HEK293 (cell line): ENCODE data around the gene POLR3E.

Experiments
- CTCF ChIA-PET: fragments of 350-600 bp; formaldehyde crosslinking; extraction: SDS; loops from one replicate; lab custom pipeline; 2021; ENCODE audit warnings: antibody characterized with exemption; lab: Yijun Ruan, JAX
- POLR2A ChIA-PET: fragments of 300-600 bp; formaldehyde crosslinking; extraction: SDS; loops from one replicate; lab custom pipeline; 2020; ENCODE audit warnings: antibody characterized with exemption, inconsistent platforms; lab: Yijun Ruan, JAX
- H3K27ac ChIP-seq: fragments of 200-500 bp; sonication (Bioruptor generic); 2 replicates; pipeline ENCODE4 v1.5.1; 2014; ENCODE audit warnings: low read depth, low read length, control low read depth, inconsistent platforms; ENCODE audit errors: extremely low read depth
- H3K36me3 ChIP-seq, 2 experiments: fragments of 200-500 bp in 1 of 2; sonication (Bioruptor generic) in 1 of 2; 1 replicate in 1 of 2; 2 replicates in 1 of 2; pipeline ENCODE4 v1.5.1; 2014 to 2017; ENCODE audit warnings: inconsistent platforms in 2 of 2, low read length in 2 of 2; ENCODE audit not compliant: control insufficient read depth in 2 of 2, insufficient read depth in 1 of 2
- H3K4me1 ChIP-seq: fragments of 200-500 bp; sonication (Bioruptor generic); 2 replicates; pipeline ENCODE4 v1.5.1; 2014; ENCODE audit warnings: mild to moderate bottlenecking, low read length, inconsistent platforms; ENCODE audit not compliant: control insufficient read depth, insufficient read depth
- H3K4me3 ChIP-seq: 2 replicates; pipeline ENCODE4 v1.5.1; 2011; ENCODE audit warnings: low read depth, mild to moderate bottlenecking, control low read depth, low read length, moderate library complexity
- H3K9me3 ChIP-seq: fragments of 200-500 bp; sonication (Bioruptor generic); 2 replicates; pipeline ENCODE4 v1.5.1; 2014; ENCODE audit warnings: low read depth, low read length, inconsistent platforms; ENCODE audit not compliant: control insufficient read depth, insufficient read depth
- GLI4 ChIP-seq: fragments of 450-650 bp; formaldehyde crosslinking; IDR thresholded peaks from 2 replicates; pipeline ENCODE4 v1.5.1; 2016; ENCODE audit warnings: missing biosample characterization, missing genetic modification characterization
- HOXA7 ChIP-seq: sonication (generic); formaldehyde crosslinking; IDR thresholded peaks from 2 replicates; pipeline ENCODE4 v1.8.1; 2022; ENCODE audit warnings: missing genetic modification reagents, borderline replicate concordance
- KLF1 ChIP-seq: fragments of 450-650 bp; formaldehyde crosslinking; IDR thresholded peaks from 2 replicates; pipeline ENCODE4 v1.5.1; 2016; ENCODE audit warnings: missing biosample characterization, missing genetic modification characterization
- MZF1 ChIP-seq: fragments of 450-650 bp; formaldehyde crosslinking; IDR thresholded peaks from 2 replicates; pipeline ENCODE4 v1.5.1; 2017; ENCODE audit warnings: missing biosample characterization, missing genetic modification characterization, borderline replicate concordance
- RBAK ChIP-seq: fragments of 450-650 bp; formaldehyde crosslinking; IDR thresholded peaks from 2 replicates; pipeline ENCODE4 v1.5.1; 2016; ENCODE audit warnings: missing biosample characterization, missing genetic modification characterization
- SALL2 ChIP-seq: fragments of 450-650 bp; formaldehyde crosslinking; IDR thresholded peaks from 2 replicates; pipeline ENCODE4 v1.5.0; 2017; ENCODE audit warnings: missing biosample characterization, mild to moderate bottlenecking, missing genetic modification characterization, borderline replicate concordance
- WT1 ChIP-seq: fragments of 450-650 bp; formaldehyde crosslinking; IDR thresholded peaks from 2 replicates; pipeline ENCODE4 v1.5.1; 2016; ENCODE audit warnings: missing biosample characterization, missing genetic modification characterization
- YY2 ChIP-seq: fragments of 450-650 bp; formaldehyde crosslinking; IDR thresholded peaks from 2 replicates; pipeline ENCODE4 v1.5.1; 2016; ENCODE audit warnings: missing biosample characterization, missing genetic modification characterization
- ZIC2 ChIP-seq: fragments of 450-650 bp; formaldehyde crosslinking; IDR thresholded peaks from 2 replicates; pipeline ENCODE4 v1.5.1; 2016; ENCODE audit warnings: missing biosample characterization, missing genetic modification characterization
- ZNF155 ChIP-seq: fragments of 450-650 bp; formaldehyde crosslinking; IDR thresholded peaks from 2 replicates; pipeline ENCODE4 v1.5.1; 2016; ENCODE audit warnings: missing biosample characterization, missing genetic modification characterization
- ZNF16 ChIP-seq: fragments of 450-650 bp; formaldehyde crosslinking; IDR thresholded peaks from 2 replicates; pipeline ENCODE4 v1.5.1; 2016; ENCODE audit warnings: low read depth, missing biosample characterization, missing genetic modification characterization
- ZNF184 ChIP-seq: fragments of 450-650 bp; IDR thresholded peaks from 2 replicates; pipeline ENCODE4 v1.5.1; 2018; ENCODE audit warnings: missing biosample characterization, mild to moderate bottlenecking, missing genetic modification characterization
- ZNF292 ChIP-seq: fragments of 450-650 bp; formaldehyde crosslinking; IDR thresholded peaks from 2 replicates; pipeline ENCODE4 v1.5.1; 2016; ENCODE audit warnings: low read depth, missing biosample characterization, missing genetic modification characterization, borderline replicate concordance
- ZNF350 ChIP-seq: fragments of 450-650 bp; formaldehyde crosslinking; IDR thresholded peaks from 2 replicates; pipeline ENCODE4 v1.5.0; 2017; ENCODE audit warnings: missing biosample characterization, mild to moderate bottlenecking, missing genetic modification characterization
- ZNF404 ChIP-seq: fragments of 450-650 bp; formaldehyde crosslinking; IDR thresholded peaks from 2 replicates; pipeline ENCODE4 v1.5.1; 2017; ENCODE audit warnings: missing biosample characterization, missing genetic modification characterization
- ZNF544 ChIP-seq: fragments of 450-650 bp; formaldehyde crosslinking; IDR thresholded peaks from 2 replicates; pipeline ENCODE4 v1.5.0; 2017; ENCODE audit warnings: missing biosample characterization, missing genetic modification characterization
- ZNF548 ChIP-seq: fragments of 450-650 bp; formaldehyde crosslinking; IDR thresholded peaks from 2 replicates; pipeline ENCODE4 v1.5.1; 2016; ENCODE audit warnings: missing biosample characterization, missing genetic modification characterization
- ZNF596 ChIP-seq: fragments of 450-650 bp; IDR thresholded peaks from 2 replicates; pipeline ENCODE4 v1.5.0; 2018; ENCODE audit warnings: missing biosample characterization, mild to moderate bottlenecking, missing genetic modification characterization, moderate library complexity
- ZNF629 ChIP-seq: fragments of 450-650 bp; formaldehyde crosslinking; IDR thresholded peaks from 2 replicates; pipeline ENCODE4 v1.5.1; 2017; ENCODE audit warnings: missing biosample characterization, missing genetic modification characterization
- ZNF664 ChIP-seq: fragments of 450-650 bp; formaldehyde crosslinking; IDR thresholded peaks from 2 replicates; pipeline ENCODE4 v1.5.1; 2016; ENCODE audit warnings: missing biosample characterization, missing genetic modification characterization
- ZNF707 ChIP-seq: fragments of 450-650 bp; formaldehyde crosslinking; IDR thresholded peaks from 2 replicates; pipeline ENCODE4 v1.5.1; 2016; ENCODE audit warnings: missing biosample characterization, missing genetic modification characterization
- ZNF791 ChIP-seq: fragments of 450-650 bp; formaldehyde crosslinking; IDR thresholded peaks from 2 replicates; pipeline ENCODE4 v1.5.1; 2016; ENCODE audit warnings: missing biosample characterization, missing genetic modification characterization
- ZNF837 ChIP-seq: fragments of 450-650 bp; formaldehyde crosslinking; IDR thresholded peaks from 2 replicates; pipeline ENCODE4 v1.5.1; 2016; ENCODE audit warnings: missing biosample characterization, missing genetic modification characterization
- ZNF843 ChIP-seq: fragments of 450-650 bp; formaldehyde crosslinking; IDR thresholded peaks from 2 replicates; pipeline ENCODE4 v1.5.1; 2016; ENCODE audit warnings: missing biosample characterization, missing genetic modification characterization
- ZSCAN30 ChIP-seq: fragments of 450-650 bp; IDR thresholded peaks from 2 replicates; pipeline ENCODE4 v1.5.1; 2018; ENCODE audit warnings: missing biosample characterization, mild to moderate bottlenecking, missing genetic modification characterization, moderate library complexity
- ZSCAN4 ChIP-seq: fragments of 450-650 bp; formaldehyde crosslinking; IDR thresholded peaks from 2 replicates; pipeline ENCODE4 v1.5.1; 2017; ENCODE audit warnings: missing biosample characterization, missing genetic modification characterization
- ZSCAN5A ChIP-seq: fragments of 450-650 bp; formaldehyde crosslinking; IDR thresholded peaks from 2 replicates; pipeline ENCODE4 v1.5.1; 2016; ENCODE audit warnings: missing biosample characterization, missing genetic modification characterization
- ZXDB ChIP-seq: fragments of 450-650 bp; formaldehyde crosslinking; IDR thresholded peaks from 2 replicates; pipeline ENCODE4 v1.5.1; 2016; ENCODE audit warnings: missing biosample characterization, missing genetic modification characterization
- TF ChIP-seq, protein P1 (sequence below): fragments of 450-650 bp; formaldehyde crosslinking; optimal IDR thresholded peaks from 2 replicates; pipeline ENCODE3; 2016; ENCODE audit warnings: missing biosample characterization, mild to moderate bottlenecking, missing genetic modification characterization
- TF ChIP-seq, protein P2 (sequence below): fragments of 450-650 bp; formaldehyde crosslinking; IDR thresholded peaks from 2 replicates; pipeline ENCODE4 v1.5.0; 2017; ENCODE audit warnings: missing biosample characterization, missing genetic modification characterization, borderline replicate concordance

Gene POLR3E

GRCh38 chr16:22262460-22262859 lies 34.7 kb upstream of the POLR3E start:
- Histone ChIP-seq H3K4me1 (no peaks in the 10 kb centered on the region), H3K36me3 (peaks cover 0 to 66% of the 10 kb centered on the region in 2 experiments; a peak in 2 of 3 replicates), H3K4me3 (no peak overlapping the region), H3K9me3 (no peaks in the 10 kb centered on the region), H3K27ac (no peak overlapping the region)
- ChIA-PET POLR2A (interaction anchor here (0.9 kb wide), 1 partner anchor 10 kb away, joined by 3 read pairs; no protein-coding TSS in a partner anchor), CTCF (no interaction called here)
- TF ChIP-seq ZNF548 (tag by site-specific recombination), result no peak
- no peak for TF ChIP-seq ZNF16
- no peak for TF ChIP-seq ZIC2 (tag by site-specific recombination)
- TF ChIP-seq, protein P1, sequence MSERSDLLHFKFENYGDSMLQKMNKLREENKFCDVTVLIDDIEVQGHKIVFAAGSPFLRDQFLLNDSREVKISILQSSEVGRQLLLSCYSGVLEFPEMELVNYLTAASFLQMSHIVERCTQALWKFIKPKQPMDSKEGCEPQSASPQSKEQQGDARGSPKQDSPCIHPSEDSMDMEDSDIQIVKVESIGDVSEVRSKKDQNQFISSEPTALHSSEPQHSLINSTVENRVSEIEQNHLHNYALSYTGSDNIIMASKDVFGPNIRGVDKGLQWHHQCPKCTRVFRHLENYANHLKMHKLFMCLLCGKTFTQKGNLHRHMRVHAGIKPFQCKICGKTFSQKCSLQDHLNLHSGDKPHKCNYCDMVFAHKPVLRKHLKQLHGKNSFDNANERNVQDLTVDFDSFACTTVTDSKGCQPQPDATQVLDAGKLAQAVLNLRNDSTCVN (tag by site-specific recombination), result no peak
- TF ChIP-seq ZNF404 (tag by site-specific recombination), result no peak
- TF ChIP-seq HOXA7 (CRISPR knock-in tag), result no peak
- TF ChIP-seq ZSCAN5A (tag by site-specific recombination), result no peak
- TF ChIP-seq WT1 (tag by site-specific recombination), result no peak
- TF ChIP-seq ZNF843 (tag by site-specific recombination), result no peak
- no peak for TF ChIP-seq ZNF544
- TF ChIP-seq ZNF350 (tag by site-specific recombination), result no peak
- TF ChIP-seq ZNF155 (tag by site-specific recombination), result no peak
- no peak for TF ChIP-seq ZNF629 (tag by site-specific recombination)
- no peak for TF ChIP-seq ZNF837 (tag by site-specific recombination)
- TF ChIP-seq MZF1 (tag by site-specific recombination), result no peak
- no peak for TF ChIP-seq ZNF664 (tag by site-specific recombination)
- no peak for TF ChIP-seq ZNF292 (tag by site-specific recombination)
- no peak for TF ChIP-seq ZSCAN30 (tag by site-specific recombination)
- no peak for TF ChIP-seq GLI4 (tag by site-specific recombination)
- TF ChIP-seq ZNF707 (tag by site-specific recombination), result no peak

- Histone ChIP-seq H3K4me1 (no peaks in the 10 kb centered on the region), H3K27ac (no peak overlapping the region), H3K9me3 (no peaks in the 10 kb centered on the region), H3K4me3 (no peak overlapping the region), H3K36me3 (peaks cover under 1 to 52% of the 10 kb centered on the region in 2 experiments; a peak in 2 of 3 replicates)
- ChIA-PET POLR2A (no interaction called here), CTCF (no interaction called here)
- TF ChIP-seq ZXDB, result no peak
- no peak for TF ChIP-seq ZNF184 (tag by site-specific recombination)
- TF ChIP-seq, protein P2, sequence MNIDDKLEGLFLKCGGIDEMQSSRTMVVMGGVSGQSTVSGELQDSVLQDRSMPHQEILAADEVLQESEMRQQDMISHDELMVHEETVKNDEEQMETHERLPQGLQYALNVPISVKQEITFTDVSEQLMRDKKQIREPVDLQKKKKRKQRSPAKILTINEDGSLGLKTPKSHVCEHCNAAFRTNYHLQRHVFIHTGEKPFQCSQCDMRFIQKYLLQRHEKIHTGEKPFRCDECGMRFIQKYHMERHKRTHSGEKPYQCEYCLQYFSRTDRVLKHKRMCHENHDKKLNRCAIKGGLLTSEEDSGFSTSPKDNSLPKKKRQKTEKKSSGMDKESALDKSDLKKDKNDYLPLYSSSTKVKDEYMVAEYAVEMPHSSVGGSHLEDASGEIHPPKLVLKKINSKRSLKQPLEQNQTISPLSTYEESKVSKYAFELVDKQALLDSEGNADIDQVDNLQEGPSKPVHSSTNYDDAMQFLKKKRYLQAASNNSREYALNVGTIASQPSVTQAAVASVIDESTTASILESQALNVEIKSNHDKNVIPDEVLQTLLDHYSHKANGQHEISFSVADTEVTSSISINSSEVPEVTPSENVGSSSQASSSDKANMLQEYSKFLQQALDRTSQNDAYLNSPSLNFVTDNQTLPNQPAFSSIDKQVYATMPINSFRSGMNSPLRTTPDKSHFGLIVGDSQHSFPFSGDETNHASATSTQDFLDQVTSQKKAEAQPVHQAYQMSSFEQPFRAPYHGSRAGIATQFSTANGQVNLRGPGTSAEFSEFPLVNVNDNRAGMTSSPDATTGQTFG (tag by site-specific recombination), result no peak
- no peak for TF ChIP-seq YY2 (tag by site-specific recombination)
- TF ChIP-seq ZSCAN4 (tag by site-specific recombination), result no peak
- TF ChIP-seq RBAK (tag by site-specific recombination), result no peak
- TF ChIP-seq ZNF791 (tag by site-specific recombination), result no peak
- TF ChIP-seq KLF1, result no peak
- no peak for TF ChIP-seq ZNF404 (tag by site-specific recombination)
- no peak for TF ChIP-seq ZNF596 (tag by site-specific recombination)
- no peak for TF ChIP-seq SALL2 (tag by site-specific recombination)
- TF ChIP-seq ZNF155 (tag by site-specific recombination), result no peak
These were observed 32.4 kb upstream of the POLR3E start for GRCh38 chr16:22264786-22265185.
